ENCODE data around the gene PALMD.

GRCh38 chr1:99740141-99740540, 94.2 kb downstream of the PALMD start:
- no peak for TF ChIP-seq EZH2 (IDR thresholded peaks at IDR 0.05; ENCODE audit: low read length, unreplicated experiment)
- no peak for TF ChIP-seq CTCF (conservative IDR thresholded peaks at IDR 0.05; ENCODE audit: low read depth, low read length)
- no peak for TF ChIP-seq EZH2phosphoT487 (IDR thresholded peaks at IDR 0.05; ENCODE audit: borderline replicate concordance, low read length)

Data from PC-3 (cell line).